SK-N-SH (cell line): ENCODE data around the gene RFTN1. TPM values are rescaled to one million over a fixed set of nuclear protein-coding genes. Genes with fewer than 3 reads are reported as not detected.

Experiments
- CTCF ChIA-PET: fragments of 300-600, 350-600 bp; formaldehyde crosslinking; extraction: SDS; loops from one replicate; lab custom pipeline; 2021; lab: Yijun Ruan, JAX
- POLR2A ChIA-PET: fragments of 350-600 bp; sonication (Branson Sonifier 250); formaldehyde crosslinking; extraction: SDS; loops from one replicate; lab custom pipeline; 2020; ENCODE audit warnings: antibody characterized with exemption, inconsistent platforms; lab: Yijun Ruan, JAX
- DNase-seq: peaks from one replicate; pipeline ENCODE4 v3.0.0; 2012
- H2AFZ ChIP-seq: fragments of 200-600 bp; sonication (generic); 2 replicates; pipeline ENCODE4 v1.8.1; 2016; ENCODE audit warnings: antibody characterized with exemption, mild to moderate bottlenecking, low read depth
- H3F3A ChIP-seq: fragments of 200-600 bp; sonication (generic); replicated peaks from 2 replicates; pipeline ENCODE3; 2016; ENCODE audit warnings: antibody characterized with exemption, mild to moderate bottlenecking; ENCODE audit not compliant: insufficient read depth
- H3K27ac ChIP-seq, 2 experiments: fragments of 200-500 bp in 1 of 2; fragments of 200-600 bp in 1 of 2; sonication (Bioruptor generic) in 1 of 2; sonication (generic), shearing (Covaris generic) in 1 of 2; 2 replicates each; pipeline versions ENCODE4 v1.5.1 to v1.6.1; 2014 to 2016; ENCODE audit warnings: low read depth in 2 of 2, inconsistent platforms in 1 of 2, low read length in 1 of 2, mild to moderate bottlenecking in 1 of 2, mixed read lengths in 1 of 2
- H3K27me3 ChIP-seq: fragments of 200-600 bp; sonication (generic), shearing (Covaris generic); 2 replicates; pipeline ENCODE4 v1.6.1; 2016; ENCODE audit warnings: mixed run types; ENCODE audit not compliant: insufficient read depth
- H3K36me3 ChIP-seq, 2 experiments: fragments of 200-500 bp in 1 of 2; fragments of 200-600 bp in 1 of 2; sonication (Bioruptor generic) in 1 of 2; sonication (generic) in 1 of 2; replicated peaks in 1 of 2; 2 replicates each; pipeline versions ENCODE3 to v1.5.1; 2014 to 2016; ENCODE audit warnings: low read length in 1 of 2, mild to moderate bottlenecking in 1 of 2; ENCODE audit not compliant: insufficient read depth in 2 of 2, control insufficient read depth in 1 of 2
- H3K4me1 ChIP-seq, 2 experiments: fragments of 200-500 bp in 1 of 2; fragments of 200-600 bp in 1 of 2; sonication (Bioruptor generic) in 1 of 2; sonication (generic), shearing (Covaris generic) in 1 of 2; 2 replicates each; pipeline versions ENCODE4 v1.5.1 to v1.6.1; 2014 to 2016; ENCODE audit warnings: low read depth in 1 of 2, low read length in 1 of 2, mixed run types in 1 of 2; ENCODE audit not compliant: insufficient read depth in 2 of 2, control insufficient read depth in 1 of 2
- H3K4me2 ChIP-seq: fragments of 200-600 bp; sonication (generic), shearing (Covaris generic); 2 replicates; pipeline ENCODE4 v1.6.1; 2017; ENCODE audit warnings: mixed run types
- H3K4me3 ChIP-seq, 2 experiments: fragments of 200-500 bp in 1 of 2; fragments of 200-600 bp in 1 of 2; sonication (Bioruptor generic) in 1 of 2; sonication (generic), shearing (Covaris generic) in 1 of 2; 2 replicates each; pipeline versions ENCODE4 v1.5.1 to v1.8.1; 2014 to 2016; ENCODE audit warnings: low read depth in 2 of 2, inconsistent platforms in 1 of 2, low read length in 1 of 2, mild to moderate bottlenecking in 1 of 2, mixed read lengths in 1 of 2, moderate library complexity in 1 of 2
- H3K79me2 ChIP-seq: fragments of 200-600 bp; sonication (generic); 2 replicates; pipeline ENCODE4 v1.8.1; 2017; ENCODE audit warnings: mild to moderate bottlenecking; ENCODE audit not compliant: insufficient read depth
- H3K9ac ChIP-seq: fragments of 200-600 bp; sonication (generic); 2 replicates; pipeline ENCODE4 v1.6.1; 2017; ENCODE audit warnings: mixed run types
- H3K9me2 ChIP-seq: fragments of 200-600 bp; sonication (generic); 2 replicates; pipeline ENCODE4 v1.6.1; 2017; ENCODE audit warnings: mixed run types
- H3K9me3 ChIP-seq: fragments of 200-600 bp; sonication (generic); 2 replicates; pipeline ENCODE4 v1.6.1; 2017; ENCODE audit warnings: mixed run types, mild to moderate bottlenecking, moderate library complexity
- H4K20me1 ChIP-seq: fragments of 200-600 bp; sonication (generic); 2 replicates; pipeline ENCODE4 v1.6.1; 2017; ENCODE audit warnings: mild to moderate bottlenecking, mixed run types; ENCODE audit not compliant: insufficient read depth
- EZH2phosphoT487 ChIP-seq: fragments of 200-600 bp; sonication (generic); IDR thresholded peaks from 2 replicates; pipeline ENCODE4 v1.6.1; 2017; ENCODE audit warnings: low read depth, mixed run types, mild to moderate bottlenecking, antibody characterized with exemption, moderate library complexity, borderline replicate concordance
- GABPA ChIP-seq: IDR thresholded peaks from 2 replicates; pipeline ENCODE4 v1.4.0; 2012; ENCODE audit warnings: low read depth, mild to moderate bottlenecking
- IRF3 ChIP-seq: fragments of 150-350 bp; IDR thresholded peaks from 2 replicates; pipeline ENCODE4 v1.6.1; 2016; ENCODE audit warnings: mild to moderate bottlenecking, low read depth, low read length
- JUND ChIP-seq: IDR thresholded peaks from 2 replicates; pipeline ENCODE4 v1.4.0; 2012
- MEF2A ChIP-seq: IDR thresholded peaks from 2 replicates; pipeline ENCODE4 v1.4.0; 2012; ENCODE audit warnings: low read depth, borderline replicate concordance
- NRF1 ChIP-seq: IDR thresholded peaks from 2 replicates; pipeline ENCODE4 v1.6.1; 2012; ENCODE audit warnings: low read depth, mild to moderate bottlenecking, low read length
- REST ChIP-seq: IDR thresholded peaks from 2 replicates; pipeline ENCODE4 v1.6.1; 2012; ENCODE audit warnings: mild to moderate bottlenecking, low read depth, low read length, moderate library complexity
- SIN3A ChIP-seq: IDR thresholded peaks from 2 replicates; pipeline ENCODE4 v1.6.1; 2012; ENCODE audit warnings: low read depth, mild to moderate bottlenecking, low read length, moderate library complexity, borderline replicate concordance
- SMC3 ChIP-seq: IDR thresholded peaks from 2 replicates; pipeline ENCODE4 v1.6.1; 2012; ENCODE audit warnings: low read depth, low read length, improper control_type of control experiment
- TAF1 ChIP-seq: IDR thresholded peaks from 2 replicates; pipeline ENCODE4 v1.6.1; 2012; ENCODE audit warnings: low read depth, mild to moderate bottlenecking, low read length, moderate library complexity, borderline replicate concordance
- TEAD4 ChIP-seq: IDR thresholded peaks from 2 replicates; pipeline ENCODE4 v1.4.0; 2012; ENCODE audit warnings: mild to moderate bottlenecking, borderline replicate concordance; ENCODE audit not compliant: insufficient read depth
- WGBS: methylation state at CpG from one replicate; pipeline ENCODE4 v1.1.6; 2017; ENCODE audit warnings: low lambda C conversion rate; 5-methylcytosine and 5-hydroxymethylcytosine counted together
- polyA plus RNA-seq, 3 experiments: library from polyadenylated mRNA; depleted of rRNA; stranded (reverse); fragments of >200 nt; gene quantifications; 2 replicates each; pipeline ENCODE4 v1.2.3, GENCODE V29; 2012
- TF ChIP-seq, protein P1 (sequence below): IDR thresholded peaks from 2 replicates; pipeline ENCODE4 v1.4.0; 2012; ENCODE audit warnings: low read depth
- TF ChIP-seq, protein P2 (sequence below): IDR thresholded peaks from 2 replicates; pipeline ENCODE4; 2012

RFTN1 gene
- polyA plus RNA-seq, 1 of the 3 experiments (the other 2 are of a cell fraction) = 21.2 TPM

DNA sequence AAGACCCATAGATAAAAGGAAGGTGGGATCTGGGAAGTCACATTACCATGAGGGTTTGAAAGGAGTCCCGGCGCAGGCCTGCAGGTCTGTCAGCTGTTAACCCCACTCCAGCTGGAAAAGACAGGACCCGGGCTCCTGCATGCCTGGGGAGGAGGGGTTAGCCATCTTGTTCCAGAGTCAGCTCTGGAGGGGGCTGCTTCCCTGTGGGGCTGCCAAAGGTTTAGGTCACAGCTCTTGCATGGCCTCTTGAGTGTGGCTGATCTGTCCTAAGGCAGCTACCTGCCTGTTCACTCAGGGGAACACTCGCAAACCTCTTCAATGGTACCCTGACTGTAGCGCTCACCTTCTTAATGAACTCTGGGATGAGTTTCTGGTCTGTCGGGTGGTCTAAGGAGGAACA lies 104.5 kb downstream of the RFTN1 start:
- Histone ChIP-seq H3F3A (no peaks in the 10 kb centered on the region), H2AFZ (no peak overlapping the region), H3K4me1 (peaks cover 0 to 13% of the 10 kb centered on the region in 2 experiments; a peak in 1 of 4 replicates), H3K9ac (no peak overlapping the region), H3K36me3 (peaks cover 4 to 5% of the 10 kb centered on the region in 2 experiments), H3K4me2 (no peak overlapping the region), H3K27me3 (no peaks in the 10 kb centered on the region), H3K79me2 (no peaks in the 10 kb centered on the region), H3K9me3 (no peaks in the 10 kb centered on the region), H4K20me1 (no peaks in the 10 kb centered on the region), H3K9me2 (no peaks in the 10 kb centered on the region), H3K4me3 (no peak overlapping the region), H3K27ac (no peak overlapping the region; a peak in 1 of 4 replicates)
- TF ChIP-seq EZH2phosphoT487 (no peak), NRF1 (no peak), SIN3A (no peak), TEAD4 (no peak), SMC3 (no peak), GABPA (no peak)
- TF ChIP-seq, protein P1, sequence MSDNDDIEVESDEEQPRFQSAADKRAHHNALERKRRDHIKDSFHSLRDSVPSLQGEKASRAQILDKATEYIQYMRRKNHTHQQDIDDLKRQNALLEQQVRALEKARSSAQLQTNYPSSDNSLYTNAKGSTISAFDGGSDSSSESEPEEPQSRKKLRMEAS = no peak
- TF ChIP-seq, protein P2, sequence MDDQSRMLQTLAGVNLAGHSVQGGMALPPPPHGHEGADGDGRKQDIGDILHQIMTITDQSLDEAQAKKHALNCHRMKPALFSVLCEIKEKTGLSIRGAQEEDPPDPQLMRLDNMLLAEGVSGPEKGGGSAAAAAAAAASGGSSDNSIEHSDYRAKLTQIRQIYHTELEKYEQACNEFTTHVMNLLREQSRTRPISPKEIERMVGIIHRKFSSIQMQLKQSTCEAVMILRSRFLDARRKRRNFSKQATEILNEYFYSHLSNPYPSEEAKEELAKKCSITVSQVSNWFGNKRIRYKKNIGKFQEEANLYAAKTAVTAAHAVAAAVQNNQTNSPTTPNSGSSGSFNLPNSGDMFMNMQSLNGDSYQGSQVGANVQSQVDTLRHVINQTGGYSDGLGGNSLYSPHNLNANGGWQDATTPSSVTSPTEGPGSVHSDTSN = no peak
- no peak for DNase-seq
- ChIA-PET CTCF (interaction anchor here (1.6 kb wide), 1 partner anchor 10 kb away, joined by 4 read pairs; no protein-coding TSS in a partner anchor), POLR2A (no interaction called here)
- 93% methylated on average over 3 of the region's 6 CpGs for whole genome bisulfite sequencing

- Histone ChIP-seq H3K9me2 (no peaks in the 10 kb centered on the region), H3K4me2 (no peak overlapping the region), H3K4me3 (no peak overlapping the region), H3K27me3 (no peaks in the 10 kb centered on the region), H3K79me2 (peaks cover under 1% of the 10 kb centered on the region; the same call in 1 of the 2 replicates), H3K9me3 (no peaks in the 10 kb centered on the region), H4K20me1 (no peaks in the 10 kb centered on the region), H2AFZ (no peak overlapping the region), H3F3A (no peaks in the 10 kb centered on the region), H3K27ac (no peak overlapping the region)
- DNase-seq = no peak
- POLR2A ChIA-PET = no interaction called here
- TF ChIP-seq REST (no peak), JUND (no peak), IRF3 (no peak), MEF2A (no peak), TAF1 (no peak)
- TF ChIP-seq, all 33 proteins: peak for 0
- CTCF ChIA-PET = interaction anchor here (1.0 to 1.6 kb wide), 2 partner anchors 8 to 45 kb away, joined by 3 to 4 read pairs; no protein-coding TSS in a partner anchor
- Histone ChIP-seq H3K36me3 (peaks cover 4 to 5% of the 10 kb centered on the region in 2 experiments), H3K9ac (no peak overlapping the region), H3K4me1 (peaks cover 0 to 14% of the 10 kb centered on the region in 2 experiments; a peak in 1 of 4 replicates)
- 77% methylated on average over 2 of the region's 2 CpGs for WGBS
Observed at GRCh38 chr3:16407366-16407765, 106.1 kb downstream of the RFTN1 start.
